CD1c-positive myeloid dendritic cell (primary cell): ENCODE measurements around the gene IFT81.

Experiments used
- DNase-seq: peaks from one replicate; pipeline ENCODE4 v3.0.0-alpha.2; 2016; ENCODE audit errors: extremely low spot score

IFT81 gene

GRCh38 chr12:110124269-110124995 lies at the start of gene IFT81:
Gene IFT81 (plus strand): TSS chr12:110124357. CDS start chr12:110127381, 3,024 bp downstream.
- DNase-seq, result peak; percentile 98

GRCh38 chr12:110075880-110076279 lies 48.3 kb upstream of the IFT81 start:
- no peak for DNase-seq

DNA sequence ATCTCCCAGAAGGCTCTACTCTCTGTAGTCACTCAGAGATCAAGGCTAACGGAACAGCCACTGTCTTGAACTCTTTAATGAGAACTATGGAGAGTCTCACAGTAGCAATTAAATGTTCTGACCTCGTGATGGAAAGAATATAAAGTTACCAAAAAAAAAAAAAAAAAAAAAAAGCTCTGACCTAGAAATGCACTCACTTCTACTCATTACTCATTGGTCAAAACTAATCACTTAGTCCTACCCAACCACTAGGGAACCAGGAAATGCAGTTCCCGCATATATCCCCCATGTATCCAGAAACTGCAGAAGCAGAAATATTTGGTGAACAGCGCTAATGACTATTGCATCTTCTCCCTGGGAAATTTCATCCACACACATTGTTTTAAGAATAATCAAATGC lies 46.4 kb upstream of the IFT81 start:
- no peak for DNase-seq

DNA sequence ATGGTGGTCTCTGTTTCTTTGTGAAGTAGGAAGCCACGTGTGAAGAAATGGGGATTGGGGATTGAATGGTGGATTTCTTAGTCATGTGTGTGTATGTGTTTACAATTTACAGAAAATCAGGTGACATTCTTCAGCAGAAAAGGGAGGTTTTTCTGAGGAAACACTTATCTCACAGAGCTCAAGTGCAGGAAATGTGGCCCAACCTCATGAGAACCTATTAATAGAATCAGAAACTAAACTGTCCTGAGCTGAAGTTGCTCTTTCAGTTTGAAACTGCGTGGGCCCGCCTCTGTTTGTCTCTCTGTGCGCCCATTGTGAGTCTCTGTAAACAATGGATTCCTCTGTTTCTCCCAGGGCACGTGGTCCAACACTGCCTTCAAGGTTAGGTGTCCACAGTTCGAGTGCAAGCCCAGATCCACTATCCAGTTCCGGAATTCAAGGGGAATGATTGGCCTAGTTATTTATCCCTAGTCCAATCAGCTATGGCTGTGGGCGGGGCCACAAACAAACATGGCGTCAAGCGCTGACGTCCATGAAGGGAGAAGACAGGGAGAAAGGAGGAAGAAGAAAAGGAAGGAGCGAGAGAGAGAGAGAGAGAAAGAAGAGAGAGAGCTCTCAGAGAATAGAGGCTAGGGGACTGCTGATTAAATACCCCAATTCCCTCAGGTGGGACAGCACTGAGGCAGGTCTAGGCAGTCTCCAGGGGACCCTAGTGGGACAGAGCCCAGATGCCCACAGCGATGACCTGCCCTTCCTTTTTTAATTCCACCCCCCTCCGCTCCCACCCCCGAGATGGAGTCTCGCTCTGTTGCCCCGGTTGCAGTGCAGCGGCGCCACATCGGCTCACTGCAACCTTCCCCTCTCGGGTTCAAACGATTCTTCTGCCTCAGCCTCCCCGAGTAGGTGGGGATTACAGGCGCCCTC lies 44.4 kb upstream of the IFT81 start:
- DNase-seq, result peak; percentile 92

- DNase-seq, result no peak
Observed at GRCh38 chr12:110080410-110080809, 43.7 kb upstream of the IFT81 start.

GRCh38 chr12:110084314-110085015 lies 39.7 kb upstream of the IFT81 start:
- no peak for DNase-seq

DNA sequence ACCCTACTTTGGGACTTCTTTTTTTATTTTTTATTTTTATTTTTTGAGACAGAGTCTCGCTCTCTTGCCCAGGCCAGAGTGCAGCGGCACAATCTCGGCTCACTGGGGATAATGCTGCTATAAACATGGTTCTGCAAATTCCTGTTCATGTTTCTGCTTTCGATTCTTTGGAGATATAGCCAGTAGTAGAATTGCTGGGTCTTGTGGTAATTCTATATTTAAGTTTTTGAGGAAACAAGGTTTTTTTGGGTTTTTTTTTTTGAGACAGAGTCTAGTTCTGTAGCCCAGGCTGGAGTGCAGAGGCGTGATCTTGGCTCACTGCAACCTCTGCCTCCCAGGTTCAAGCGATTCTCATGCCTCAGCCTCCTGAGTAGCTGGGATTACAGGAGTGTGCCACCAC lies 35.9 kb upstream of the IFT81 start:
- DNase-seq, result peak; percentile 86

GRCh38 chr12:110088936-110089335 lies 35.2 kb upstream of the IFT81 start:
- DNase-seq, result peak; percentile 80

DNA sequence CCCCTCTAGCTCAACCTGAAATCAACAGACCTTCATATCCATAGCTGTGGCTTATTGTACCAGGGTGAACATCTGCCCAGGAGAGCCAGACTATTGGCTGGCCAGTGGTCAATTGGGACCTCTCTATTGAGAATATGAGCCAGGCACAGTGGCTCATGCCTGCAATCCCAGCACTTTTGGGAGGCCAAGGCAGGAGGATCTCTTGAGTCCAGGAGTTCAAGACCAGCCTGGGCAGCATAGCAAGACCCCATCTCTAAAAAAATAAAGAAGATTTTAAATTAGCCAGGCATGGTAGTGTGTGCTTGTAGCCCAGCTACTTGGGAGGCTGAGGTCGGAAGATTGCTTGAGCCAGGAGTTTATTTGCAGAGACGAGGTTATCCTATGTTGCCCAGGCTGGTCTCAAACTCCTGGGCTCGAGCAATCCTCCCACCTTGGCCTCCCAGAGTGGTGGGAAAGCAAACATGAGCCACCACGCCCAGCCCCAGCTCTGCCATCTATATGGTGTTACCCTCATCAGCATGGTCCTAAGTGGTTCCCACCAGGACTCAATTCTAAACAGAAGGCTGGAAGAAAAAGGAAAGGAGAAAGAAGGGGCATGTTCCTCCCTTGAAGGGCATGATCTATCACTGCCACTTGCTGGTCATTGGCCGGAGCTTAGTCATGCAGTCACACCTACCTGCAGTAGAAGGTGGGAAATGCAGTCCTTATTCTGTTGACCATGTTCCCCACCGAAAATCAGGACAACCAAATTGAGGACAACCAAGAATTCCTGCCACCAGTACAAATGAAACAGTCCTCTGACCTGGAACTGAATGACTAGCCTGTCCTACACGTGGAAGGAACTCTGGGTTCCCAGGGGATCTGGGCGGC lies 33.7 kb upstream of the IFT81 start:
- DNase-seq, result no peak

GRCh38 chr12:110091136-110091711 lies 32.9 kb upstream of the IFT81 start:
- DNase-seq, result no peak

DNA sequence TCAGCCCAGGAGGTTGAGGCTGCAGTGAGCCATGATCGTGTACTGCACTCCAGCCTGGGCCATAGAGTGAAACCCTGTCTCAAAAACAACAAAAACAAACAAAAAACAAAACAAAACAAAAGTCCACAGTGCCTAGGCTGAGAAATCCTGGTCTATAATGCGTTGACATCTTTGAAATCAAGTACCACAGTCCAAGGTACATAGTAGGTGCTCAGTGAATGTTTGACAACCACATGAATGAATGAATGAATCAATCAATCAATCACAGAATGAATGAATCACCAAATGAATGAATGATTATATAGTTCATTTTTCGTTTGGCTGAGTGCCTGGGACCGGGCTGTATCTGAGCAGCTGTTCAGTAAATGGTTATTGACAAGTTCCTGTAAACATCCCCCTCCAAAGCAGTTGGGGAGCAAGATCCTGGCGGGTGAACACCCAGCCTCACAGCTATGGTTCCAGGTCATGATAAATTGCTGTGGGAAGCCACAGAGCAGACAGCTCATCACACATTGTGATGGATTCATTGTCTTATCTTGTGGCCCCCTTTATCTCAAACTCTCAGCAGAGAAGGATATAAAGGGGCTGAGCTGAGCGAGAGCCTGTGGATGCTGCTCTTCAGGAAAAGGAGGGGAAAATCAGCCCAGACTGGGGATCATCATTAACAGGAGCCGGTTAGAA lies 30.4 kb upstream of the IFT81 start:
- no peak for DNase-seq

- DNase-seq, result peak; percentile 81
Observed at GRCh38 chr12:110100315-110100970, 23.7 kb upstream of the IFT81 start.

- DNase-seq, result peak; percentile 73
Observed at GRCh38 chr12:110102255-110102654, 21.9 kb upstream of the IFT81 start.

DNA sequence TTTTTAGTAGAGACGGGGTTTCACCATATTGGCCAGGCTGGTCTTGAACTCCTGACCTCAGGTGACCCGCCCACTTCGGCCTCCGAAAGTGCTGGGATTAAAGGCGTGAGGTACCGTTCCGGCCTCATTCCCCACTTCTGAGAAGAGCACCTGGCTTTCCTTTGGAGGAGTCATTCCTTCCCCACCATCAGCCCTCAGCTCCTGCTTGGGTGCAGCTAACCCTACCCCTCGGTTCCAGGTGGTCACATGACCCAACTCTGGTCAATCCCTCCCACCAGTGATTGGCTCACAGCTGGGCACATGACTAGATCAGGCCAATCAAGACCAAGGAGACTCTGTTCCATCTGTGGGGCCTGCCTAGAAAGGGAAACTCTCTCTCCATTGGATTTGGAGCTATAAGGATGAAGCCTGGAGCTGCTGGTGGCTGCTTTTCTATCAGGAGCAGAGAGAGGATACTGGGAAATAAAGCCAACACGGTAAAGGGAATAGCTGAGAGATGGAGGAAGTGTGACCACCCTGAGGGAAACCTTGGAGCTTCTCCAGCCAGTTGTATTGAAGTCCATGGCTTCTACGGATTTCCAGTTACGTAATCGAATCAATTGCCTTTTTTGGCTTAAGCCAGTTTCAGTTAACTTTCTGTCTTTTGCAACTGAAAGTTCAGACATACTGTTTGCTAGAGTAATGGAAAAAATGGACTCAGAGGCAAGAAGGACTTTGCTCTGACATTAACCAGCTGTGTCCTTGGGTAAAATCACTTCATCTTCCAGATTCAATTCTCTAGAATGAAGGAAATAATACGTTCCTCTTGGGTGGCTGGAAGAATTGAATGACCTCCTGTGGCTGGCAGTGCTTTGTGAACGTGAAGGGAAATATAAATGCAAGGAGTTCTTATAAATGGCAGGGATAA lies 19.7 kb upstream of the IFT81 start:
- peak; percentile 31 for DNase-seq

DNA sequence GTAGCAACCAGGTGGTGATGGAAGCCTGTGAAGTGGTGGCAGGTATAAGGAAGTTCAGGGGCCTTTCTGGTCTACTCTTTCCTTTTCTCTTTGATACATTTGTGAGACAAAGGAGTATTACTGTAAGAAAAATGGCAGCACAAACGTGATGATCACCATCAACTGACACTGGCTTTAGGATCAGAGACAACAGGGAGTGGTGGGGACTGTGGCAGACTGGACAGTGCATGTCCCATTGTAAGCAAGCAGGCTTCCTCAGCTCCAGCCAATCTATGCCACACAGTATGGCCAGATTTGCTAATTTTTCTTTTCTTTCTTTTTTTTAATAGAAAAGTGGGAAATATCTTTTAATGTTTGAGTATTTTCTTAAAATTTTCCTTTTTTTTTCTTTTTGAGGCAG lies 19.0 kb upstream of the IFT81 start:
- DNase-seq, result no peak

- DNase-seq, result no peak
Observed at GRCh38 chr12:110105986-110106385, 18.2 kb upstream of the IFT81 start.

DNA sequence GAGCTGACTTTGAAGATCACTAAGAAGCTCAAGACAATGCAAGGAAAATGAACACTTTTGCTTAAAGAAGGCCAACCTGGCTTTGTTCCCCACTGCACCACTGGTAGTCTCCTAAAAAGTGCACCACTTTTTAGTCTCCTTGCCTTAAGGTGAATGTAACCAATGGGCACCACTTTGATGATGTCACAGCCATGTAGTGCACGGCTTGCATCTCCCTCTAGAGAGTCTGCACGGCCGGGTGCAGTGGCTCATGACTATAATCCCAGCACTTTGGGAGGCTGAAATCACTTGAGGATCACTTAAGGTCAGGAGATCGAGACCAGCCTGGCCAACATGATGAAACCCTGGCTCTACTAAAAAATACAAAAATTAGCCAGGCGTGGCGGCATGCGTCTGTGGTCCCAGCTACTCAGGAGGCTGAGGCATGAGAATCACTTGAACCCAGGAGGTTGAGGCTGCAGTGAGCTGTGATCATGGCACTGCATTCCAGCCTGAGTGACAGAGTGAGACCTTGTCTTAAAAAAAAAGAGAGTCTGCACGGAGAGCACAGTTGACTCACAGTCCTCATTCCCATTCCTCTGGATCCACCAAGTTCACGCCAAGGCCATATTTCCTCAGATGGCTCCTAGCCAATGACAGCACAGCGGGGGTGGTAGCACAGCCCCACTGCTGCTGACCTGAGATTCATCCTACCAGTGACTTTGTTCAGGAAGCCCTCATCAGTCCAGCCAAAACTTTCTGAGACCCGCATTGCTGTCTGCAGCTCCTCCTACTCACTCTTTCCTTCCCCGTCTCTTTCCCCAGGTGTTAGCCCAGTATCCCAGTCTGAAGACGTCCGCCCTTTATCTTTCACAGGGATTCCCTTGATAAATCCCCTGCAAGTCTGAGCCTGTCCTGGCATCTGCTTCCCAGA lies 16.5 kb upstream of the IFT81 start:
- no peak for DNase-seq
